C4-2B (cell line): ENCODE results near the gene HK1.
A peak's percentile ranks its signal among the peaks of the same experiment; 100 is the strongest.

Source experiments
- H3K27ac ChIP-seq: fragments of 450-650 bp; 2 replicates; pipeline ENCODE4 v1.5.1; 2017
- ZFX ChIP-seq: fragments of 450-650 bp; IDR thresholded peaks from 2 replicates; pipeline ENCODE4 v1.6.1; 2017
- TF ChIP-seq, protein P1 (sequence below): fragments of 450-650 bp; conservative IDR thresholded peaks from 2 replicates; pipeline ENCODE4 v1.5.1; 2017; ENCODE audit warnings: mild to moderate bottlenecking

The HK1 gene

DNA sequence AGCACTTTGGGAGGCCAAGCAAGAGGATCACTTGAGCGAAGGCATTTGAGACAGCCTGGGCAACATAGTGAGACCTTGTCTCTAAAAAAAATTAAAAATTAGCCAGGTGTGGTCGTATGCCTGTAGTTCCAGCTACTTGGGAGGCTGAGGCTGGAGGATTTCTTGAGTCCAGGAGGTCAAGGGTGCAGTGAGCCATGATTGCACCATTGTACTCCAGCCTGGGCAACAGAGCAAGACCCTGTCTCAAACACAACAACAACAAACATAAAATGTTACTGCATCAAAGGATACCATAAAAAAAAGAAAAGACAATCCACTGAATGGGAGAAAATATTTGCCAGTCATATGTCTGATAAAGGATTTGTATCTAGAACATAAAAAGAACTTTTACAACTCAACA, 77.9 kb downstream of the HK1 start:
- H3K27ac ChIP-seq, result no peak overlapping the region
- TF ChIP-seq, protein P1, sequence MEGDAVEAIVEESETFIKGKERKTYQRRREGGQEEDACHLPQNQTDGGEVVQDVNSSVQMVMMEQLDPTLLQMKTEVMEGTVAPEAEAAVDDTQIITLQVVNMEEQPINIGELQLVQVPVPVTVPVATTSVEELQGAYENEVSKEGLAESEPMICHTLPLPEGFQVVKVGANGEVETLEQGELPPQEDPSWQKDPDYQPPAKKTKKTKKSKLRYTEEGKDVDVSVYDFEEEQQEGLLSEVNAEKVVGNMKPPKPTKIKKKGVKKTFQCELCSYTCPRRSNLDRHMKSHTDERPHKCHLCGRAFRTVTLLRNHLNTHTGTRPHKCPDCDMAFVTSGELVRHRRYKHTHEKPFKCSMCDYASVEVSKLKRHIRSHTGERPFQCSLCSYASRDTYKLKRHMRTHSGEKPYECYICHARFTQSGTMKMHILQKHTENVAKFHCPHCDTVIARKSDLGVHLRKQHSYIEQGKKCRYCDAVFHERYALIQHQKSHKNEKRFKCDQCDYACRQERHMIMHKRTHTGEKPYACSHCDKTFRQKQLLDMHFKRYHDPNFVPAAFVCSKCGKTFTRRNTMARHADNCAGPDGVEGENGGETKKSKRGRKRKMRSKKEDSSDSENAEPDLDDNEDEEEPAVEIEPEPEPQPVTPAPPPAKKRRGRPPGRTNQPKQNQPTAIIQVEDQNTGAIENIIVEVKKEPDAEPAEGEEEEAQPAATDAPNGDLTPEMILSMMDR, result no peak
- no peak for TF ChIP-seq ZFX

DNA sequence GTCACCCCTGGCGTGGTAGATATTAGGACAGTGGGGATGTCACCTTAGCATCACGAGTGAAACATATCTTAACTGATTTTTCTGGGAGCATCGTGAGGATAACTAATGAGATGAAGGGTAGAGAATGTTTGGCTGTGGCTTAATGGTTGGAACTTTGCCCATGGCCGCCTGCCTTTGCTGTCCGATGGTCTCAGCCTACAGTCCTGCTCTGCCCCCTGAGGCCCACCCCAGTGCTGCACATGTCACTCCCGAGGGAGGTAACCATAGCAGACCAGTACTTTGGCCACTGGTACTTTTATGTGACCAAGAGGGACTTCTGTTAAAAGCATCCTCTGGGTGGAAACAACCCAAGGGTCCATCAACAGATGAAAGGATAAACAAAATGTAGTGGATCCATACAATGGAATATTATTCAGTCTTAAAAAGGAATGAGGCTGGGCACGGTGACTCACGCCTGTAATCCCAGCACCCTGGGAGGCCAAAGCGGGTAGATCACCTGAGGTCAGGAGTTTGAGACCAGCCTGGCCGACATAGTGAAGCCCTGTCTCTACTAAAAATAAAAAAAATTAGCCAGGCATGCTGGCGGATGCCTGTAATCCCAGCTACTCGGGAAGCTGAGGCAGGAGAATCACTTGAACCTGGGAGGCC, 80.0 kb downstream of the HK1 start:
- TF ChIP-seq, protein P1, result no peak
- TF ChIP-seq ZFX, result no peak
- H3K27ac ChIP-seq, result no peak overlapping the region

DNA sequence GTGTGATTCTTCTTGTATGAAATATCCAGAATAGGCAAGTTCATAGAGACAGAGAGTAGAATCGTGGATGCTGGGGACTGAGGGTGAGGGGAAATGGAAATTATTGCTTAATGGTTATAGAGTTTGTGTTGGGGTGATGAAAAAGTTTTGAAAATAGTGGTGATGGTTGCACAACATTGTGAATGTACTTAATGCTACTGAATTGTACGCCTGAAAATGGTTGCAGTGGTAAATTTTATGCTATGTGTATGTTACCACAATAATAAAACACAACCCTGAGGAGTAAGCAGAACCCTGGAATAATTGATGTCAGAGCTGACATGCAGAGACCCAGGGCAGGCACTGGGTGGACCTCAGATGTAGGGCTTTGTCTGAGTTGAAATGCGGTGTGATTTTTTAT, 80.9 kb downstream of the HK1 start:
- H3K27ac ChIP-seq, result no peak overlapping the region; the same call in 1 of the 2 replicates
- TF ChIP-seq, protein P1, result no peak
- no peak for TF ChIP-seq ZFX

DNA sequence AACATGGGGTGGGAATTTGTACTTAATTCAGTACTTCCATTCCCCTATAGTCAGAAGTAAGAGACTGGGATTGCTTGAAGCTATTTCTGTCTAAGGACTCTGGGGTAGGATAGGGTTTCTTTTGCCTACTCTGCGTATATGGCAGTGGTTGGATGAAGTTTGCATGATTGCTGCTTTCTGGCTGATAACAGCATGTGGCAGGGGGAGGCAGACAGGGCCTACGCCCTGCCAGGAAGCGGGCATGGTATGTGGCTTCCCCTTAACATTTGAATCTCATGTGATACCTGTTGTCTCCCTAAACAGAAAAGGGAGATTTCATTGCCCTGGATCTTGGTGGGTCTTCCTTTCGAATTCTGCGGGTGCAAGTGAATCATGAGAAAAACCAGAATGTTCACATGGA, 81.3 kb downstream of the HK1 start:
- no peak for TF ChIP-seq ZFX
- TF ChIP-seq, protein P1, result no peak
- peak overlapping the region; percentile 88 for H3K27ac ChIP-seq

DNA sequence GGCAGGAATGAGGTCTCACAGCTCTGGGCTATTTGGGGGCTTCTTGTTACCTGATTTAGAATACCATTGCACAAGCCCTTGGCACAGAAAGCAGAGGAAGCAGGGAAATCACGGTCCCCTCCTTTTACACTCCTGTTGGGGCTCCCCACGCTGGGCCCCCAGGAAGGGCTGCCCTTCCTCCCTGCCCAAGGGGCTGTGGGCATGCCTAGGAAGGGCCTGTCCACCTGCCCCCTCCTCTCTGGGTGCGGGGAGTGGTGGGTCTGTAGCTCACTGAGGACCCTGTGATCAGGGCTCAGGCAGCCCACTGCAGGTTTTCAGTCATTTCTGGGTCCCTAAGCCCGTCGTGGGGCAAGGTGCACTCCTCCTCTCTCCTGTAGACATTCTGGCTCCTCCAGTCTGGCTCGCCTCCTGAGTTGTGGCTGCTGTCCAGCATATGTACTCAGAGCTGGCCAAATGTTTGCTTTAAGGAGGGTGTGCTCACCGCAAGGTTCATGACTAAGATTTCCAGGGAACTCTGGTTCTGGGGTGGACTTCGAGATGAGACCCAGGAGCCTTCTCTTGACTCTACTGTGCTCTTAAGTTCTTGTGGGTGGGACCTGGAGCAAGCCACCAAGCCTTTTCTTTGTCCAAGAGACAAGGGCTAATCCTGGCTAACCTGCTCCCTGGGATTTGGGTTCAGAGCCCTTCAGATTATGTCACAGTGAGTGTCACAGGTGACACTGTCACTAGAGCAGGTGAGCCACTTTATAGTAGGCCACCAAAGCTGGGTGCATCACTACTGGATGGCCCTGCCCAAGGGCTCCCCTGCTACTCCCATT, 82.4 kb downstream of the HK1 start:
- peak overlapping the region; percentile 88 for H3K27ac ChIP-seq
- no peak; the same call in 1 of the 2 replicates for TF ChIP-seq ZFX
- TF ChIP-seq, protein P1, result no peak

DNA sequence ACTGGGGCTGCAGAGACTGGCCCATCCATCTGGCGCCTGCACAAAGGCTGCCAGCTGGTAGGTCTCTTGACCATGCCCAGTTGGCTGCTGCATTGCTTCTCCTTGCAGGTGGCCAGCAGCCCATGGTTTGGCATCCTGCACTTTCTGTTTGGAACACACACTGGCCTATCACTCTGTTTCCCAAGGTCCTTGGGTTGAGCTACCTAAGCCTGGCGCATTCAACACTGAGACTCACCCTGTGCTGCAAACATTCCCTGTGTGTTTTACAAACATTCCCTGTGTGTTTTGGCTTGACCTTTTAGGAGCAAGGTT, 83.0 kb downstream of the HK1 start:
- TF ChIP-seq ZFX, result no peak
- TF ChIP-seq, protein P1, result no peak
- peak overlapping the region; percentile 88 for H3K27ac ChIP-seq

DNA sequence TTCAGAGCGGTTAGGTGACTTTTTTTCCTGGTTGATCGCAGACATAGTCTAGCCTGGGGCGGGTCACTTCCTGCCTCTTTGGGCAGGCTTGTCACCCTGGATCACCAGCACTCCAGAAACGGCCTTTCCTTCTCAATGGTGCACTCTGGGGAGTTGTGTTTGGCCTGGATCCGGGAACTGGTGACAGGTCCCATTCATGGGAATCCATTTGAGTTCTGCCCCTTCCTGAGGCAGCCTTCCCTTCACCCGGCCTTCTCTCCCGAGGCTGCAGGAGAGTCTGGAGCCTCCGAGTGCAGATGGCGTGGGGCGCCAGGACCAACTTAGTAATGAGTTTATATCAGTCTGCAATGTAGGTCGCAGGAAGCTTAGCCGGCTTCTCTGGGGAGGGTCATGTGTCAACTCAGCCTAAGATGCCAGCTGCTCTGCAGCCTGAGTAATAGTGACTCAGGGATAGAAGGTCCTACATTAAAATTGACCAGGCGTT, 84.2 kb downstream of the HK1 start:
- no peak for TF ChIP-seq ZFX
- TF ChIP-seq, protein P1, result no peak
- H3K27ac ChIP-seq, result peak overlapping the region; percentile 88
